Fibroblast of mammary gland (primary cell): Measurements from ENCODE around the gene GSTM3.
"Not testable (repeated sequence)": the region's sequence is repeated elsewhere in the genome, so short reads cannot be mapped to it uniquely, and the experiment has no call there.

ENCODE experiments used
- DNase-seq: peaks from one replicate; pipeline ENCODE4 v3.0.0-alpha.2; 2010; ENCODE audit warnings: low read depth
- H3K4me3 ChIP-seq: 2 replicates; pipeline ENCODE4 v1.5.1; 2011; ENCODE audit warnings: low read depth, mild to moderate bottlenecking, low read length, moderate library complexity; ENCODE audit not compliant: control insufficient read depth
- TF ChIP-seq, protein P1 (sequence below): conservative IDR thresholded peaks from 2 replicates; pipeline ENCODE4 v1.5.1; 2011; ENCODE audit warnings: low read depth, low read length, inconsistent platforms; ENCODE audit not compliant: control insufficient read depth, insufficient read depth

Gene GSTM3

GRCh38 chr1:109691759-109692158, 49.1 kb downstream of the GSTM3 start:
- TF ChIP-seq, protein P1, sequence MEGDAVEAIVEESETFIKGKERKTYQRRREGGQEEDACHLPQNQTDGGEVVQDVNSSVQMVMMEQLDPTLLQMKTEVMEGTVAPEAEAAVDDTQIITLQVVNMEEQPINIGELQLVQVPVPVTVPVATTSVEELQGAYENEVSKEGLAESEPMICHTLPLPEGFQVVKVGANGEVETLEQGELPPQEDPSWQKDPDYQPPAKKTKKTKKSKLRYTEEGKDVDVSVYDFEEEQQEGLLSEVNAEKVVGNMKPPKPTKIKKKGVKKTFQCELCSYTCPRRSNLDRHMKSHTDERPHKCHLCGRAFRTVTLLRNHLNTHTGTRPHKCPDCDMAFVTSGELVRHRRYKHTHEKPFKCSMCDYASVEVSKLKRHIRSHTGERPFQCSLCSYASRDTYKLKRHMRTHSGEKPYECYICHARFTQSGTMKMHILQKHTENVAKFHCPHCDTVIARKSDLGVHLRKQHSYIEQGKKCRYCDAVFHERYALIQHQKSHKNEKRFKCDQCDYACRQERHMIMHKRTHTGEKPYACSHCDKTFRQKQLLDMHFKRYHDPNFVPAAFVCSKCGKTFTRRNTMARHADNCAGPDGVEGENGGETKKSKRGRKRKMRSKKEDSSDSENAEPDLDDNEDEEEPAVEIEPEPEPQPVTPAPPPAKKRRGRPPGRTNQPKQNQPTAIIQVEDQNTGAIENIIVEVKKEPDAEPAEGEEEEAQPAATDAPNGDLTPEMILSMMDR: no peak
- H3K4me3 ChIP-seq: no peak overlapping the region
- DNase-seq: no peak

DNA sequence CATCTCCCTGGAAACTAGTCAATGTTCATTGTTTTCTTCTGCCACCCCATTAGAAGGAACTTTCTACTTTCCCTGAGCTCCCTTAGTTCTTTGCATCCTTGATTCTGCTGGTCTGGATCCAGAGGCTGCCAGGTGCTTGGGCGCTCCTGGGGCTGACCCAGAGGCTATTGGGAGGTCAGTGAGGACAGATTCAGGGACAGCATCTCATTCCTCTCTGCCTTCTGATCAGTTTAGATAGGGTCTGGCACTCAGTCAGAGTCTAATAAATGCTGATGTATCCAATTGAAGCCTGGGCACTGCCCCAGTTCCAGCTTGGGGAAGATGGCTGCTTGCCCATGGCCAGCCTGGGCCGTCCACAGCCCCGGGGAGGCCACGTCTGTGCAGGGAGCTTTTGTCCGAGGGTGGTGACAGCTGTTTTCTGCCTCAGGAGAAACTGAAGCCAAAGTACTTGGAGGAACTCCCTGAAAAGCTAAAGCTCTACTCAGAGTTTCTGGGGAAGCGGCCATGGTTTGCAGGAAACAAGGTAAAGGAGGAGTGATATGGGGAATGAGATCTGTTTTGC, 50.9 kb downstream of the GSTM3 start:
- DNase-seq: no peak
- TF ChIP-seq, protein P1: no peak
- H3K4me3 ChIP-seq: no peak overlapping the region

DNA sequence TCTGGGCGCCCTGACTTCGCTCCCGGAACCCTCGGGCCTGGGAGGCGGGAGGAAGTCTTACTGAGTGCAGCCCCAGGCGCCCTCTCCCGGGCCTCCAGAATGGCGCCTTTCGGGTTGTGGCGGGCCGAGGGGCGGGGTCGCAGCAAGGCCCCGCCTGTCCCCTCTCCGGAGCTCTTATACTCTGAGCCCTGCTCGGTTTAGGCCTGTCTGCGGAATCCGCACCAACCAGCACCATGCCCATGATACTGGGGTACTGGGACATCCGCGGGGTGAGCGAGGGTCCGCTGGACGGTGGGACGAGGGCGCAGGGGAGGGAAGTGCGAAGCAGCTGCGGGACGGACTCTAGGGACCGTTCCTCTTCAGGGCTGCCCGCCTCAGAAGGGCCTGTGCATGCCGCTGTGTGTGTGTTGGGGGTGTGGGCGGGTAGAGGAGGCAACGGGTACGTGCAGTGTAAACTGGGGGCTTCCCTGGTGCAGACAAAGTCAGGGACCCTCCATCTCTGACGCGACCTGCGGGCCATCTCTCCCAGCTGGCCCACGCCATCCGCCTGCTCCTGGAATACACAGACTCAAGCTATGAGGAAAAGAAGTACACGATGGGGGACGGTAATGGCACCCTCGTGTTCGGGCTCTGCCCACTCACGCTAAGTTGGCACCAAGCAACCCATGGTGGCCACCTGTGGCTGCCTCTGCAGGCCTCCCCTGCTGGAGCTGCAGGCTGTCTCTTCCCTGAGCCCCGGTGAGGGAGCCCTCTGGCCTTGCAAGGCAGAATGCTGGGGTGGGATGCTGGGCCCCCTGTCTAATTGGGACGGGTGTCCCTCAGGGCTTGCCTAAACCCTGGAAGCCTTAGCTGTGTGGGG, 53.0 kb downstream of the GSTM3 start, which contains the start of gene GSTM1:
Gene GSTM1 (plus strand): TSS at position 177 of the 859 bp plus-strand sequence. CDS start 57 bp downstream, at position 234.
- TF ChIP-seq, protein P1: peak; percentile 21
- H3K4me3 ChIP-seq: peak within 1 kb of the TSS; percentile 51
- DNase-seq: peak; percentile 60

- peak overlapping the region; percentile 29 for H3K4me3 ChIP-seq
Observed at GRCh38 chr1:109687109-109687508, 53.7 kb downstream of the GSTM3 start.

DNA sequence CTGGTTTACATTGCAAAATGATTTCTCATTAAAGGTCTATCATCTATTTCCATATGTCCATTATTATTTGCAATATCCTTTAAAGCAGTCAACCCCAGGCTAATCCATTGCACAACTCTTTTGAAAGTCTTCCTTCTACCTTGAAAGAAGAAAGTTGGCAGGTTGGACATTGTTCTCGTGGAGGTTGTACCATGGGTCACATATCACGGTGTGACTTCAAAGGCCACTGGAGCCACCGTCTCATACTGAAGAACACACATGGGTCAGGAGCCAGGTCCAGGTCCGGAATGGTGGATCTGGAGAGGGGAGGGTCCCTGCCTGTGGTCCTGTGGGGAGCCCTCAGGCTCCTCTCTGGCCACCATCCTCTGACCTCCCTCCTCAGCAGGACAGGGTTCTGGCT, 54.9 kb downstream of the GSTM3 start:
- not testable (repeated sequence) for DNase-seq, H3K4me3 ChIP-seq

More at GRCh38 chr1:109687109-109687508, 53.7 kb downstream of the GSTM3 start:
- not testable (repeated sequence) for DNase-seq

- not testable (repeated sequence) for DNase-seq, H3K4me3 ChIP-seq
Observed at GRCh38 chr1:109685399-109685798, 55.4 kb downstream of the GSTM3 start.

GRCh38 chr1:109684777-109685176, 56.1 kb downstream of the GSTM3 start:
- H3K4me3 ChIP-seq, DNase-seq: not testable (repeated sequence)
